ENCODE data around the gene ZSCAN21.
A peak's percentile ranks its signal among the peaks of the same experiment; 100 is the strongest.

Gene ZSCAN21

GRCh38 chr7:100064162-100064561, 14.6 kb downstream of the ZSCAN21 start:
- peaks cover 9% of the 10 kb centered on the region for H3K4me1 Mint-ChIP-seq
- H3K27ac Mint-ChIP-seq: no peak overlapping the region
- peaks cover 8% of the 10 kb centered on the region for H3K9me3 Mint-ChIP-seq
- H3K27me3 Mint-ChIP-seq (ENCODE audit: low read depth): no peaks in the 10 kb centered on the region
- peaks cover 85% of the 10 kb centered on the region for H3K36me3 Mint-ChIP-seq (ENCODE audit: low read depth)
- no peak for TF ChIP-seq CTCF (IDR thresholded peaks at IDR 0.05; ENCODE audit: unreplicated experiment in 3 of 3)
- no peak overlapping the region for H3K4me3 Mint-ChIP-seq

GRCh38 chr7:100065452-100066186, 16.0 kb downstream of the ZSCAN21 start:
- Mint-ChIP-seq H3K27me3 (ENCODE audit: low read depth) (no peaks in the 10 kb centered on the region), H3K4me1 (peaks cover 9% of the 10 kb centered on the region), H3K27ac (peak overlapping the region; percentile 33 to 76 (median 48)), H3K9me3 (peaks cover 19% of the 10 kb centered on the region), H3K36me3 (ENCODE audit: low read depth) (peaks cover 91% of the 10 kb centered on the region), H3K4me3 (no peak overlapping the region)
- TF ChIP-seq CTCF (IDR thresholded peaks at IDR 0.05; ENCODE audit: unreplicated experiment in 3 of 3): no peak

DNA sequence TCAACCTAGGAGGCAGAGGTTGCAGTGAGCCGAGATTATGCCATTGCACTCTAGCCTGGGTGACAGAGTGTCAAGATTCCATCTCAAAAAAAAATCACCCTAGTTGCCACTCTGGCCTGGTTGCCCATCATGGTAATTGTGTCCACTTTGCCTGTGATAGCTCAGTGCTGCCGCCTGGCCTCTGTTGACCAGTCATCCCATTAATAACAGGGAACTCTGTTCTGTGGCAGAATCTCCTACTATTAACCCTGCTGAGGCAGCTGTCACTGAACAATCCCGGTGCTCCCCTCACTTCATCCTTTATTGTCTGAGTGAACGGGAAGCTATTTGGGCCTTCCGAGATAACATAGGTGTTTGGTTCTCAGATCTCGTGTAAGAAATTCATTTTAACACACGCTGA, 17.4 kb downstream of the ZSCAN21 start:
- Mint-ChIP-seq H3K27me3 (ENCODE audit: low read depth) (no peaks in the 10 kb centered on the region), H3K27ac (peak overlapping the region in 1 of 3 experiments; percentile 41)

GRCh38 chr7:100069991-100070390, 20.4 kb downstream of the ZSCAN21 start:
- H3K4me3 Mint-ChIP-seq: no peak overlapping the region
- H3K9me3 Mint-ChIP-seq: peaks cover 53% of the 10 kb centered on the region
- H3K27ac Mint-ChIP-seq: no peak overlapping the region
- TF ChIP-seq CTCF (IDR thresholded peaks at IDR 0.05; ENCODE audit: unreplicated experiment in 3 of 3): no peak
- peaks cover 3% of the 10 kb centered on the region for H3K27me3 Mint-ChIP-seq (ENCODE audit: low read depth)
- no peaks in the 10 kb centered on the region for H3K4me1 Mint-ChIP-seq
- peaks cover 96% of the 10 kb centered on the region for H3K36me3 Mint-ChIP-seq (ENCODE audit: low read depth)

More for the DNA sequence above, 17.4 kb downstream of the ZSCAN21 start:
- Mint-ChIP-seq H3K36me3 (ENCODE audit: low read depth) (peaks cover 91% of the 10 kb centered on the region), H3K9me3 (peaks cover 32% of the 10 kb centered on the region), H3K4me1 (peaks cover 1% of the 10 kb centered on the region), H3K4me3 (no peak overlapping the region)
- TF ChIP-seq CTCF (IDR thresholded peaks at IDR 0.05; ENCODE audit: unreplicated experiment in 3 of 3): no peak

DNA sequence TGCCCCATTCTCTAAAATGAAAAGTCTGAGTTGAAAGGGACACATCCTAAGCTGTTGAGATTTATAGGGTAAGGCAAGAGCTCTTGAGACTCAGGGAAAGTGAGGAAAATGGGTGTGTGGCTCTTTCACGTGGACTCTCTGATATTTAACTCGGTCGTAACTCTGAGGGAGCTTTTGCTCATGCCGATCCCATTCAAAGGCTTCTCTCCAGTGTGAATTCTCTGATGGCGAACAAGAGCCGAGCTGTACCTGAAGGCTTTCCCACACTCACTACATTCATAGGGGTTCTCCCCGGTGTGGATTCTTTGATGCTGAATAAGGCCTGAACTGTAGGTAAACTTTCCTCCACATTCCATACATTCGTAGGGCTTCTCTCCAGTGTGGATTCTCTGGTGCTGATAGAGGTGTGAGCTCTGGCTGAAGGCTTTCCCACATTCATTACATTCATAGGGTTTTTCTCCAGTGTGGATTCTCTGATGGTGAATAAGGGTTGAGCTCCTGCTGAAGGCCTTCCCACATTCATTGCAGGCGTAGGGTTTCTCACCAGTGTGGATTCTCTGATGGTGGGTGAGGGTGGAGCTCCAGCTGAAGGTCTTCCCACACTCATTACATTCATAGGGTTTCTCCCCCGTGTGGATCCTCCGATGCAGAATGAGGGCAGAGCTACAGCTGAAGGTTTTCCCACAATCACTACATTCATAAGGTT, 21.6 kb downstream of the ZSCAN21 start:
- Mint-ChIP-seq H3K9me3 (peaks cover 64% of the 10 kb centered on the region), H3K27ac (no peak overlapping the region), H3K36me3 (ENCODE audit: low read depth) (peaks cover 96% of the 10 kb centered on the region), H3K4me3 (no peak overlapping the region), H3K27me3 (ENCODE audit: low read depth) (peaks cover 7% of the 10 kb centered on the region), H3K4me1 (no peaks in the 10 kb centered on the region)
- TF ChIP-seq CTCF (IDR thresholded peaks at IDR 0.05; ENCODE audit: unreplicated experiment in 3 of 3): no peak
